NCI-H2107 (cell line): Measurements from ENCODE around the gene RC3H1.
"Not testable (repeated sequence)": the region's sequence is repeated elsewhere in the genome, so short reads cannot be mapped to it uniquely, and the experiment has no call there.

Experiments used
- DNase-seq: peaks from one replicate; lab custom pipeline; 2025; lab: John Stamatoyannopoulos, UW

RC3H1 gene

GRCh38 chr1:174021591-174022079 is 522 bp downstream of the RC3H1 start:
- no peak for DNase-seq

DNA sequence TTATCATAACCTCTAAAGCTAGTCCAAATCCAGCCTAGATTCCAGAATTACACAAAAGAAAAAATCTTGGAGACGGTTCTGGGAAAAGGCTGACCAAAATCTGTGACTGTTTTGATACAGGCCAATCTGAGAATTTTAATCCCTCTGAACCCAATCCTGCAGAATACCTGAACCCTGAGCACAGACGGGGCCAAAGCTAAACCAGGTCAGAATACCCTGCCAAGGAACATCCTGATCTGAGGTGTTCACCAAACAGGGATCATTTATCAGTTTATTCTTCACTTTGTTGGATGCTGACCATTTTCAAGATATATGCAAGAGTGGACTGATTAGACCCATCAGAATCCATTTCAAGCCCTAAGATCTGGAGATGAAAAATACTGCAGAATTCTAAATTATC is 3.6 kb downstream of the RC3H1 start:
- no peak for DNase-seq

GRCh38 chr1:174017231-174017970 is 4.8 kb downstream of the RC3H1 start:
- DNase-seq = no peak

DNA sequence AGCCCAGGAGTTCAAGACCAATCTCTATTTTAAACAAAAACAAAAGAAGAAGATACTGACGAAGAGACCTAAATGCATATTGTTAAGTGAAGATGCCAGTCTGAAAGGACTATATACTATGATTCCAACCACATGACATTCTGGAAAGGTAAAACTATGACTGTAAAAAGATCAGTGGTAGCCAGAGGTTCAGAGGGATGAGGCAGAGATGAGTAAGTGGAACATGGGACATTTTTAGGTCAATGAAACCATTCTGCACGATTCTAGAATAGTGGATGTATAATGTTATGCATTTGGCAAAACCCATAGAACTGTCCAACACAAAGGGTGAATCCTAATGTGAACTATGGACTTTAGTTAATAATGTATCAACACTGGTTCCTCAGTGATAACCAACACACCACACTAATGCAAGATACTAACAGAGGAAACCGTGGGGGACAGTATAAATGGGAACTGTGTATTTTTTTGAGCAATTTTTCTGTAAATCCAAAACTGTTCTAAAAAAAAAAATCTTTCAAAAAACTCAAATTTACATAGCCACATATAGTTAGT is 8.2 kb downstream of the RC3H1 start:
- no peak for DNase-seq

GRCh38 chr1:174008979-174009378 is 13.2 kb downstream of the RC3H1 start:
- no peak for DNase-seq

DNA sequence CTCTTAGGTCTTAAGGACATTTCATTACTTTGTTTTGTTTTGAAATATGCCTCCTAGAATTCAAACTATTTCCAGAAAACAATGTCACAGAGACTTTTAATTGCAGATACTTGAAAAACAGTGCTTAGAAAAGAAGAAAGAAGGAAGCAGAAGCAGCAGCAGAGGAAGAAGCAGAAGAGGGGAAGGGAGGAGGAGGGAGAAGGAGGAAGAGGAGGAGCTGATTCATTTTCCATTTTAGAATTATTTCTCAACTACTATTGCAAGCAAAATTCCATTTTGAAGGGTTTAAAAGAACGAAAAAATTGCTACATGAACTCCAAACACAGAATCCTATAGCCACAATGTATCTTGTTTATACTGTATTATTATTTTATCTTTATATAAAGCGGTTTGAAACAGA is 13.9 kb downstream of the RC3H1 start:
- no peak for DNase-seq

DNA sequence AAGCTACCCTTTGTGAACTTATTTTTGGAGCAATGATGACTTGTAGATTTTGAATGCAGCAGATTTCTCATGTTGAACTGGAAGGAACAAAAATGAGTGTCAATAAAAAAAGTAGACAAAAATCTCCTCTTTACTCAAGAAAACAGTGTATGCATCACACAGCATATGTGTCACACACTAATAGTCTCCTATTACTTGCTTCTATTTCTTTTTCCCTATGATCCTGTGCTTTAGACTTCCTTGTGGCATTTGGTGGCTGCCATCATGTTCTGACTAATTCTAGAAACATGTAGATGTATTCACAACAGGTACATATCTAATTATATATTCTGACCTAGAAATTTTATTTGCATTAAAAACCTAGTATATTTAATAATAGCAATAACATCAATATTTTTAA is 14.3 kb downstream of the RC3H1 start:
- DNase-seq = no peak

DNA sequence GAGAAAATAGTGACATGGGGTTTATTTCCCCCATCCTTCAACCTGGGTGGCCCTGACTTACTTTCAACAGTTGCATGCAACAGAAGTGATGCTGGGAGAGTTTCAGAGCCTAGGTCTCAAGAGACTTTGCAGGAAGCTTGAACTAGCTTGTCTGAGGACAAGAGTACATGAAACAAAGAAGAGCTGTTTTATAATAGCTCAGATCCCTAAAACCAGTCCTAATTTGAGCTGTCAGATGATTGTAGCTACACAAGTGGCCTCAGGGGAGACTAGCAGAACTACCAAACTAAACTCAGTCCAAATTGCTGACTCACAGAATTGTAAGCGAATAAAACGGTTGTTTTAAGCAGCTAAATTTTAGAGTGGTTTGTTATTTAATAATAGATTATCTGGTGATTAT is 17.1 kb downstream of the RC3H1 start:
- peak; percentile 75 for DNase-seq

DNA sequence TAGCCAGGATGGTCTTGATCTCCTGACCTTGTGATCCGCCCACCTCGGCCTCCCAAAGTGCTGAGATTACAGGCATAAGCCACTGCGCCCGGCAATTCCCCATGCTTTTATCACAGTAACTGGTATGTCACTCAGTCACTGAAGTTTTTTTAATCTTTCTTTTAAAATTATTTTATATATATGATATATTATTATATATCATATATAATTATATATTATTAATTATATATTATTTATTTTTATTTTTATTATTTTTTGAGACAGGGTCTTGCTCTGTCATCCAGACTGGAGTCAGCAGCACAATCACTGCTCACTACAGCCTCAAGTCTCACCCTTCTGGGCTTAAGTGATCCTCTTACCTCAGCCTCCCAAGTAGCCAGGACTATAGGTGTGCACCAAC is 18.3 kb downstream of the RC3H1 start:
- no peak for DNase-seq

- DNase-seq = no peak
Observed at GRCh38 chr1:174001573-174001972, 20.6 kb downstream of the RC3H1 start.

DNA sequence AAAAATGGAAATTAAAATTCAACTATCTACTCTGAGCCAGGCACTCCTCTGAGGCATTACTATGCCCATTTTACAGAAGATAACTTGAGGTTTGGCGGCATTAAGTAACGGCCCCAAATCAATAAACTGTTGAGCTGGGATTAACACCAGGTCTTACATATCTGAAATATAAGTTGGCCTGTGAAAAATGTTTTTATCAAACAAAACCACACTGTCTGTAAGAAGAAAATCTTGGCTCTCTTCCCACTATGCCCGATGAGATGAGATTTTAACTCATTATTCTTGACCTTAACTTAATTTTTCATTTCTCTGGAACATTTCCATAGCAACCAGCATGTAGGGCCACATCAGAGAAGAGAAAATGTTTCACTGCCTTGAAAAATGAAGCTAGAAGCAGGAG is 21.8 kb downstream of the RC3H1 start:
- DNase-seq = no peak

DNA sequence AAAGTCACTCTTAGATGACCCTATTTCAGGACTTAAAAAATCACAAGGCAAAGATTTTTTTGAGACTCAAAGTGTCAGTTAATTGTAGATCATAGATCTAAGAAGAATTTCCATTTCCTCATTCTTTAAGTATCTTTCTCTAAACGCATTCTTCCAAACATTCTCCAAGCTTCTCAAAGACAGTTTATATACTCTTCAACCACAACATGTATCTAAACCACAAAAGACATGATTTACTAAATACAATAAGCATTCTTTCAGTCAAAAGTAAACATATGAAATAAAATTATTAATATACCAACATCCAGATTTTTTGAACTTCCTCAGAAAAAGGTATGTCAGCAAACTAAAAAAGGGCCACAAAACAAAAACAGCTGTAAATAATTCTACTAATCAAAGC is 24.4 kb downstream of the RC3H1 start:
- DNase-seq = no peak

- DNase-seq = no peak
Observed at GRCh38 chr1:173996995-173997394, 25.2 kb downstream of the RC3H1 start.

DNA sequence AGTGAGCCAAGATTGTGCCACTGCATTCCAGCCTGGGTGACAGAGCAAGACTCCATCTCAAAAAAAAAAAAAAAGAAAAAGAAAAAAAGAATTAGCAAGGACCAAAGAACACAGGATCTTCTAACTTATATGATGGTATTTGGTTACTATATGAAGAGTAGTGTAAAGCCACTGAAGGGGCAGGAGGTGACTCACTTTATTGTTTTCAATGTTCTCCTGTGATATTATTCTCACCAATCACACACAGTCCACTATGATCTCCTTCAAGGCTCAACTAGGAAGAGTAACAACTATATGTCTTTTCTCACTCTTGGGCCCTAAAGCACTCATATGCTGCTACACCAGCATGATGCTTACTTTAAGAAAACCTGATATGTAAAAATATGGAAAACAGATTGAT is 26.7 kb downstream of the RC3H1 start:
- DNase-seq = no peak

GRCh38 chr1:173993948-173994347 is 28.2 kb downstream of the RC3H1 start:
- DNase-seq = not testable (repeated sequence)

DNA sequence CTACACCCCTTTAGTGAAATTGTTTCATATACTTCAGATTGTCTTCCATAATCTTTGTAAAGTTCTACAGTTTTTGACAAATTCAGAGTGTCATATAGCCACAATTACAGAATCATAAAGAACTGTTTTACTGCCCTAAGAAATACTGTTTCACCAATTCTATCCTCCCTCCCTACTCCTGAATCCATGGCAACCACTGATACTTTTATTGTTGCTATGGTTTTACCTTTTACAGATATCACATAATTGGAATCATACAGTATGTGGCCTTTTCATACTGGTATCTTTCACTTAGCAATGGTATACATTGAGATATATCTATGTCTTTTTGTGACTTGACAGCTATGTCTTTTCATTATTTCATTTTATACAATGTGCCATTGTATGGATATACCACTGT is 34.1 kb downstream of the RC3H1 start:
- DNase-seq = no peak

DNA sequence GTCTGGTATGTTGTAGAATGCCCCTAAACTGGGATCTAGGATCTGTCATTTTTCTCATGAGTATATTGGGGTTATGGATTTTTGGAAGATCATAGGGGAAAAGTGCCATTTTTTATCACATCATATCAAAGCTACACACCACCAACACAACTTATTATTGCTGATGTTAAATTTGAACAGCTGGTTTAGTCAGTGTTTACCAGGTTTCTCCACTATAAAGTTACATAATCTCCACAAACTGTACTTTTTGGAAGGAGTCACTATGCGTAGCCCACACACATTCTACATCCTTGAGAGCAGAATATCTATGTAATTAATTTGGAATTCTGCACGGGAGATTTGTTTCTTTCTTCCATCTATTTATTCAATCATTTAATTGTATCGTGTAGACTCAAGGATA is 35.2 kb downstream of the RC3H1 start:
- DNase-seq = no peak

- no peak for DNase-seq
Observed at GRCh38 chr1:173970252-173970651, 51.9 kb downstream of the RC3H1 start.

GRCh38 chr1:173965896-173966295 is 56.3 kb downstream of the RC3H1 start:
- DNase-seq = not testable (repeated sequence)

DNA sequence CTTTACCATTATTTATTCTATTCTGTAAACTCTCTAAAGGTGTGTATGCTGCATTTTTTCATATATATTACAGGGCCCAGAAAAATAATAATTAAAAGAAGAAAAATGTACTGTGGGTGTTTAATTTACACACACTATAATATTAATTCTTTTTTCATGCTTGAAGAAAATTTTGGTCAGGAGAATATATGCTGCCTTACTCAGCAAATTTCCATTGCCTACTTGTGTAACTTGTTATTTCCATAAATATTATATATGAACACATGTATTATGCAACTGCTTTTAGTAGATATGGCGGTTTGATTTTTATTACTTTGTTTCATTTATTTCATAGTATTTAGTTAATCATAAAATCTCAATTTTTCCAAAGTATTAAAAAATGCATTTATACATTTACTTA is 58.7 kb downstream of the RC3H1 start:
- no peak for DNase-seq

DNA sequence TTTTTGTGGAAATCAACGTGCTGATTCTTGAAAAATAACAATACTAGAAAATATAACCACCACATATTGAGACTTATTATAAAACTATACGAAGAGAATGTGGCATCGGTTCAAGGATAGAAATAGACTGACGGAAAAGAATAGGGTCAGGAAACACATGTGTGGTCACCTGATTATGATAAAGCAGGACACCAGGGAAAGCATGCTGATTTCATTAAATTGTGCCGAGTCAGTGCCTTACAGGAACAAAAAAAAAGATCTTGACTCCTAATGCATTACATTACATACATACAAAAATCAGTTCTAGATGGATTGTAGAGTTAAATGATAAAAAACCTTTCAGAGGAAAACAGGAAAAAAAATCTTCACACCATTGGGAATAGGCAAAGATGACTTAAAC is 61.5 kb downstream of the RC3H1 start:
- no peak for DNase-seq

- no peak for DNase-seq
Observed at GRCh38 chr1:173954179-173954578, 68.0 kb downstream of the RC3H1 start.

DNA sequence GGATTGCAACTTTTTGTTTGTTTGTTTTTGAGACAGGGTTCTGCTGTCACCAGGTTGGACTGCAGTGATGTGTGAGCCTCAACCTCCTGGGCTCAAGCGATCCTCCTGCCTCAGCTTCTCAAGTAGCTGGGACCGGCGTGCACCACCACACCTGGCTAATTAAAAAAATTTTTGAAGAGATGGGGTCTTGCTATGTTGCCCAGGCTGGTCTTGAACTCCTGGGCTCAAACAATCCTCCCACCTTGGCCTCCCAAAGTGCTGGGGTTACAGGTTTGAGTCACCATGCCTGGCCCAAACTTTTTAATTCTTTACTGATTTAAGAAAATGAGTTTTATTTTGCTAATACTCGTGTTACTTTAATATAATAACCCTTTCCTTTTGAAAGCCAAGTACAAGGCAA is 73.6 kb downstream of the RC3H1 start:
- no peak for DNase-seq

DNA sequence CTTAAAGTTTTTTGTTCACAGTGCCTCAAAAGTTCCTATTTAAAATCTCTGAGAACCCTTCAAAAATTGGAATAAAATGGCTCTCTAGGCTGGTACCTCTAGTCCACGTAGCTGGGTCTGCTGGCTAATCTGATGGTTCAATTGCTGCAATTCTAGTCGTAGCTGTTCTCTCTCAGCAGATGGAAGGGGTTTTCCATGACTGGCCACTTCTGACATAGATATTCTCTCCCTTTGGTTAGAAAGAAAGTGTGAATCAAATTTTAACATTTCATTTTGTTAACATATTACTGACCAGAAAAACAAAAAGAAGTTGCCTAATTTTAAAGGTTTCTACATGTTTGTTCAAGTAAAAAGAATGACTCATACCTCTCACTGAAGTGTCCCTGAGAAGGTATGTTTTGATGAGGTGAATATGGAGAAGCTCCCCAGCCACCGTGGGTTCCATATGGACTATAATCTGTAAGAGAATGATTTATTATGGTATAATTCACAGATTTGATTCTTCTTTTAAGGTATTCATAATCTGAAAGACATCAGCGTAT is 75.7 kb downstream of the RC3H1 start:
- no peak for DNase-seq
